ENCODE data around the gene DENND1A. TPM values are rescaled to one million over a fixed set of nuclear protein-coding genes. Genes with fewer than 3 reads are reported as not detected.

DENND1A gene
- total and polyA plus RNA-seq, 2 donors from 2014 or later: 16.3 to 19.6 TPM

- Histone ChIP-seq H3K9me3 (ENCODE audit: control insufficient read depth in 2 of 3, insufficient read depth in 1 of 3, low read length in 3 of 3) (no peaks in the 10 kb centered on the region), H3K4me3 (ENCODE audit: low read length in 3 of 3) (no peak overlapping the region), H3K36me3 (ENCODE audit: control insufficient read depth in 2 of 3, insufficient read depth in 3 of 3, low read length in 3 of 3) (no peaks in the 10 kb centered on the region), H3K27me3 (ENCODE audit: control insufficient read depth, insufficient read depth, low read length) (no peaks in the 10 kb centered on the region), H3K27ac (ENCODE audit: low read depth in 2 of 2, low read length in 2 of 2) (no peak overlapping the region), H3K4me1 (ENCODE audit: control insufficient read depth in 2 of 3, insufficient read depth in 2 of 3, low read depth in 1 of 3, low read length in 3 of 3) (no peaks in the 10 kb centered on the region), H3K9ac (ENCODE audit: low read length in 3 of 3) (no peak overlapping the region)
- no peak for TF ChIP-seq CTCF (IDR thresholded peaks at IDR 0.05; ENCODE audit: borderline replicate concordance, extremely low read depth, insufficient read depth)
- no peak for FAIRE-seq
- DNase-seq: no peak
- intact Hi-C loops (cut with DNase I): no loop called here
Observed at GRCh38 chr9:123524866-123525265, 405.1 kb downstream of the DENND1A start.

- no peak for FAIRE-seq
- intact Hi-C loops (cut with DNase I): no loop called here
- Histone ChIP-seq H3K9ac (ENCODE audit: low read length in 3 of 3) (no peak overlapping the region), H3K4me3 (ENCODE audit: low read length in 3 of 3) (no peak overlapping the region), H3K4me1 (ENCODE audit: control insufficient read depth in 2 of 3, insufficient read depth in 2 of 3, low read depth in 1 of 3, low read length in 3 of 3) (no peaks in the 10 kb centered on the region), H3K27me3 (ENCODE audit: control insufficient read depth, insufficient read depth, low read length) (no peaks in the 10 kb centered on the region), H3K36me3 (ENCODE audit: control insufficient read depth in 2 of 3, insufficient read depth in 3 of 3, low read length in 3 of 3) (no peaks in the 10 kb centered on the region), H3K27ac (ENCODE audit: low read depth in 2 of 2, low read length in 2 of 2) (no peak overlapping the region), H3K9me3 (ENCODE audit: control insufficient read depth in 2 of 3, insufficient read depth in 1 of 3, low read length in 3 of 3) (no peaks in the 10 kb centered on the region)
- TF ChIP-seq CTCF (IDR thresholded peaks at IDR 0.05; ENCODE audit: borderline replicate concordance, extremely low read depth, insufficient read depth): no peak
- DNase-seq: no peak
Observed at GRCh38 chr9:123523845-123524244, 406.1 kb downstream of the DENND1A start.

GRCh38 chr9:123523001-123523400 lies 406.9 kb downstream of the DENND1A start:
- intact Hi-C loops (cut with DNase I): no loop called here
- Histone ChIP-seq H3K4me3 (ENCODE audit: low read length in 3 of 3) (no peak overlapping the region), H3K27ac (ENCODE audit: low read depth in 2 of 2, low read length in 2 of 2) (no peak overlapping the region), H3K36me3 (ENCODE audit: control insufficient read depth in 2 of 3, insufficient read depth in 3 of 3, low read length in 3 of 3) (no peaks in the 10 kb centered on the region), H3K9ac (ENCODE audit: low read length in 3 of 3) (no peak overlapping the region), H3K4me1 (ENCODE audit: control insufficient read depth in 2 of 3, insufficient read depth in 2 of 3, low read depth in 1 of 3, low read length in 3 of 3) (no peaks in the 10 kb centered on the region), H3K9me3 (ENCODE audit: control insufficient read depth in 2 of 3, insufficient read depth in 1 of 3, low read length in 3 of 3) (no peaks in the 10 kb centered on the region), H3K27me3 (ENCODE audit: control insufficient read depth, insufficient read depth, low read length) (no peaks in the 10 kb centered on the region)
- no peak for DNase-seq
- TF ChIP-seq CTCF (IDR thresholded peaks at IDR 0.05; ENCODE audit: borderline replicate concordance, extremely low read depth, insufficient read depth): no peak
- FAIRE-seq: no peak

- no peaks in the 10 kb centered on the region for H3K36me3 ChIP-seq (ENCODE audit: control insufficient read depth in 2 of 3, insufficient read depth in 3 of 3, low read length in 3 of 3)
- no peaks in the 10 kb centered on the region for H3K4me1 ChIP-seq (ENCODE audit: control insufficient read depth in 2 of 3, insufficient read depth in 2 of 3, low read depth in 1 of 3, low read length in 3 of 3)
- H3K27me3 ChIP-seq (ENCODE audit: control insufficient read depth, insufficient read depth, low read length): no peaks in the 10 kb centered on the region
- no peak for TF ChIP-seq CTCF (IDR thresholded peaks at IDR 0.05; ENCODE audit: borderline replicate concordance, extremely low read depth, insufficient read depth)
- FAIRE-seq (no peak), DNase-seq (no peak)
- no peak overlapping the region for H3K27ac ChIP-seq (ENCODE audit: low read depth in 2 of 2, low read length in 2 of 2)
- intact Hi-C loops (cut with DNase I): no loop called here
- no peaks in the 10 kb centered on the region for H3K9me3 ChIP-seq (ENCODE audit: control insufficient read depth in 2 of 3, insufficient read depth in 1 of 3, low read length in 3 of 3)
- no peak overlapping the region for H3K9ac ChIP-seq (ENCODE audit: low read length in 3 of 3)
- H3K4me3 ChIP-seq (ENCODE audit: low read length in 3 of 3): no peak overlapping the region
Observed at GRCh38 chr9:123522251-123522650, 407.7 kb downstream of the DENND1A start.

Measured in kidney (tissue), 14 donors.